Measurements from ENCODE around the gene SEMA4B. TPM values are rescaled to one million over a fixed set of nuclear protein-coding genes. Genes with fewer than 3 reads are reported as not detected.

Gene SEMA4B
- total RNA-seq, 6 donors from 2014 or later: 47.6 to 81.3 (median 55.9) TPM

GRCh38 chr15:90234096-90234988 is 33.2 kb downstream of the SEMA4B start, which contains the start of gene GDPGP1:
Gene GDPGP1, plus strand, starts transcription at chr15:90234209. Its CDS starts 6,700 bp downstream, at chr15:90240909.
- Histone ChIP-seq H3K27ac (peak within 1 kb of the TSS; percentile 89 to 97 (median 94)), H3K27me3 (no peaks in the 10 kb centered on the region), H3K4me3 (peak within 1 kb of the TSS; percentile 62 to 99 (median 74)), H3K36me3 (peaks cover 0 to 47% (median 26%) of the 10 kb centered on the region in 4 donors), H3K9me3 (no peaks in the 10 kb centered on the region), H3K4me1 (peaks cover 28 to 46% (median 42%) of the 10 kb centered on the region in 4 donors)
- TF ChIP-seq CTCF (IDR thresholded peaks at IDR 0.05) (peak in 1 of 6 experiments; percentile 11), EP300 (IDR thresholded peaks at IDR 0.05) (no peak), POLR2A (IDR thresholded peaks at IDR 0.05) (peak in 3 of 4 donors; percentile 37 to 86 (median 77)), POLR2AphosphoS5 (IDR thresholded peaks at IDR 0.05) (peak; percentile 78 to 85)
- DNase-seq (no peak), ATAC-seq (ENCODE audit: low FRiP score in 2 of 2) (no peak)
- 4 to 10% methylated on average over 17 to 47 of the region's 49 CpGs for WGBS, 2 donors

GRCh38 chr15:90239371-90239770 is 38.2 kb downstream of the SEMA4B start:
- TF ChIP-seq EP300 (IDR thresholded peaks at IDR 0.05): no peak
- no peak for TF ChIP-seq CTCF (IDR thresholded peaks at IDR 0.05)
- no peak for TF ChIP-seq POLR2AphosphoS5 (IDR thresholded peaks at IDR 0.05)
- no peak for TF ChIP-seq POLR2A (IDR thresholded peaks at IDR 0.05)
- H3K4me3 ChIP-seq: no peak overlapping the region
- peaks cover 3 to 34% (median 23%) of the 10 kb centered on the region in 4 donors for H3K36me3 ChIP-seq
- H3K9me3 ChIP-seq: no peaks in the 10 kb centered on the region
- ATAC-seq (ENCODE audit: low FRiP score in 2 of 2) (no peak), DNase-seq (no peak)
- no peak overlapping the region for H3K27ac ChIP-seq
- H3K27me3 ChIP-seq: no peaks in the 10 kb centered on the region
- WGBS, 2 donors: 87 to 89% methylated on average over 3 of the region's 3 CpGs
- peaks cover 2 to 11% (median 8%) of the 10 kb centered on the region in 4 donors for H3K4me1 ChIP-seq

- H3K36me3 ChIP-seq: peaks cover 3 to 34% (median 23%) of the 10 kb centered on the region in 4 donors
- no peak overlapping the region for H3K4me3 ChIP-seq
- no peak overlapping the region for H3K27ac ChIP-seq
- H3K4me1 ChIP-seq: no peaks in the 10 kb centered on the region
- 95 to 97% methylated on average over 8 of the region's 8 CpGs for WGBS, 2 donors
- no peak for DNase-seq
- TF ChIP-seq POLR2A (IDR thresholded peaks at IDR 0.05): no peak
- no peak for TF ChIP-seq EP300 (IDR thresholded peaks at IDR 0.05)
- TF ChIP-seq CTCF (IDR thresholded peaks at IDR 0.05): no peak
- TF ChIP-seq POLR2AphosphoS5 (IDR thresholded peaks at IDR 0.05): no peak
- H3K9me3 ChIP-seq: no peaks in the 10 kb centered on the region
- ATAC-seq (ENCODE audit: low FRiP score in 2 of 2): no peak
- no peaks in the 10 kb centered on the region for H3K27me3 ChIP-seq
These were observed 39.7 kb downstream of the SEMA4B start for GRCh38 chr15:90240856-90241255.

- no peaks in the 10 kb centered on the region for H3K4me1 ChIP-seq
These were observed 40.4 kb downstream of the SEMA4B start for GRCh38 chr15:90241343-90242192.

More at GRCh38 chr15:90241343-90242192, 40.4 kb downstream of the SEMA4B start:
- DNase-seq: no peak
- Histone ChIP-seq H3K27ac (no peak overlapping the region), H3K4me3 (no peak overlapping the region), H3K36me3 (peaks cover 3 to 34% (median 23%) of the 10 kb centered on the region in 4 donors), H3K9me3 (no peaks in the 10 kb centered on the region), H3K27me3 (no peaks in the 10 kb centered on the region)
- 80 to 90% methylated on average over 12 to 19 of the region's 22 CpGs for WGBS, 2 donors
- peak in 1 of 2 donors; percentile 16 for ATAC-seq (ENCODE audit: low FRiP score in 2 of 2)
- TF ChIP-seq POLR2AphosphoS5 (IDR thresholded peaks at IDR 0.05) (no peak), CTCF (IDR thresholded peaks at IDR 0.05) (no peak), EP300 (IDR thresholded peaks at IDR 0.05) (no peak), POLR2A (IDR thresholded peaks at IDR 0.05) (no peak)
